K562 (cell line): Measurements from ENCODE around the gene COX7B. TPM values are rescaled to one million over a fixed set of nuclear protein-coding genes. Genes with fewer than 3 reads are reported as not detected.

Experiments
- BCLAF1 ChIP-seq, 2 experiments: fragments of 450-650 bp in 1 of 2; IDR thresholded peaks; 2 replicates each; pipeline ENCODE4 v1.6.1; 2011 to 2017; ENCODE audit warnings: low read depth in 2 of 2, antibody characterized with exemption in 1 of 2, borderline replicate concordance in 1 of 2, low read length in 1 of 2, mild to moderate bottlenecking in 1 of 2, mixed read lengths in 1 of 2; ENCODE audit not compliant: control insufficient read depth in 1 of 2
- CHD2 ChIP-seq: IDR thresholded peaks from 2 replicates; pipeline ENCODE4 v1.6.1; 2011; ENCODE audit warnings: low read depth, low read length
- FOXA3 ChIP-seq, 2 experiments: fragments of 450-650 bp in 1 of 2; sonication (generic) in 1 of 2; formaldehyde crosslinking; IDR thresholded peaks in 1 of 2; conservative IDR thresholded peaks in 1 of 2; 2 replicates each; pipeline versions ENCODE4 v1.4.0 to v1.8.0; 2020 to 2022; ENCODE audit warnings: mild to moderate bottlenecking in 2 of 2, missing genetic modification reagents in 1 of 2
- HMGN3 ChIP-seq: IDR thresholded peaks from 2 replicates; pipeline ENCODE4 v1.6.1; 2011; ENCODE audit warnings: borderline replicate concordance, low read depth, mild to moderate bottlenecking, mixed read lengths, low read length; ENCODE audit not compliant: insufficient read length; ENCODE audit errors: extremely low read depth
- LCOR ChIP-seq: sonication (generic); formaldehyde crosslinking; IDR thresholded peaks from 2 replicates; pipeline ENCODE4 v1.8.0; 2022; ENCODE audit warnings: mild to moderate bottlenecking, missing genetic modification reagents
- MAX ChIP-seq: sonication (generic); formaldehyde crosslinking; IDR thresholded peaks from 2 replicates; pipeline ENCODE4 v1.9.0; 2022; ENCODE audit warnings: mild to moderate bottlenecking, missing genetic modification reagents
- MTA1 ChIP-seq: fragments of 450-650 bp; IDR thresholded peaks from 2 replicates; pipeline ENCODE4 v1.6.1; 2017; ENCODE audit warnings: borderline replicate concordance
- NFYB ChIP-seq: IDR thresholded peaks from 2 replicates; pipeline ENCODE4 v1.6.1; 2011; ENCODE audit warnings: mild to moderate bottlenecking, moderate library complexity; ENCODE audit not compliant: insufficient read length; ENCODE audit errors: extremely low read depth
- RB1 ChIP-seq: fragments of 450-650 bp; IDR thresholded peaks from 2 replicates; pipeline ENCODE4 v1.6.1; 2017; ENCODE audit warnings: low read depth, mild to moderate bottlenecking
- SMAD4 ChIP-seq: fragments of 250-450 bp; sonication (Bioruptor Pico); conservative IDR thresholded peaks from 2 replicates; pipeline ENCODE4 v1.8.0; 2021; ENCODE audit warnings: inconsistent platforms, mild to moderate bottlenecking, moderate library complexity
- TRIM28 ChIP-seq: fragments of 450-650 bp; IDR thresholded peaks from 2 replicates; pipeline ENCODE4 v1.6.1; 2017
- YY1 ChIP-seq, 3 experiments: IDR thresholded peaks; 2 replicates each; pipeline ENCODE4 v1.6.1; 2011; ENCODE audit warnings: low read length in 2 of 3, mild to moderate bottlenecking in 2 of 3, moderate library complexity in 2 of 3, borderline replicate concordance in 1 of 3, control low read depth in 1 of 3, low read depth in 1 of 3; ENCODE audit not compliant: insufficient read depth in 3 of 3, insufficient replicate concordance in 2 of 3, control insufficient read depth in 1 of 3, insufficient read length in 1 of 3; ENCODE audit errors: extremely low read depth in 1 of 3
- ZBTB12 ChIP-seq: fragments of 250-450 bp; sonication (Bioruptor Pico); IDR thresholded peaks from 2 replicates; pipeline ENCODE4 v1.4.0; 2020
- ZBTB33 ChIP-seq: sonication (generic); formaldehyde crosslinking; IDR thresholded peaks from 2 replicates; pipeline ENCODE4 v1.8.1; 2023; ENCODE audit warnings: mild to moderate bottlenecking, missing genetic modification reagents
- ZNF277 ChIP-seq: fragments of 250-450 bp; sonication (Bioruptor Pico); IDR thresholded peaks from 2 replicates; pipeline ENCODE4 v1.8.0; 2022; ENCODE audit warnings: inconsistent platforms, mild to moderate bottlenecking, moderate library complexity, borderline replicate concordance
- ZNF507 ChIP-seq: conservative IDR thresholded peaks from 2 replicates; pipeline ENCODE4 v1.6.1; 2017; ENCODE audit warnings: missing genetic modification characterization, missing compliant biosample characterization
- ZNF511 ChIP-seq: sonication (generic); formaldehyde crosslinking; IDR thresholded peaks from 2 replicates; pipeline ENCODE4 v1.8.0; 2022; ENCODE audit warnings: mild to moderate bottlenecking, missing genetic modification reagents
- polyA plus RNA-seq, 8 experiments: library from polyadenylated mRNA; depleted of rRNA in 4 of 8; stranded (reverse) in 5 of 8; unstranded in 3 of 8; fragments of >200 nt; fragmentation: Nextera tagmentation in 2 of 8; fragmentation: Illumina TruSeq in 1 of 8; extraction: Ambion mirVana in 2 of 8; extraction: Trizol in 1 of 8; gene quantifications; 2 replicates each; pipeline versions ENCODE4 v1.2.1 to v1.2.3, GENCODE V29; 2011 to 2014; ENCODE audit warnings: inconsistent platforms in 1 of 8, missing spikeins in 1 of 8
- total RNA-seq, 7 experiments: library from RNA; depleted of rRNA in 6 of 7; stranded (reverse); fragments of >200 nt in 6 of 7; fragmentation: Illumina TruSeq in 2 of 7; extraction: Trizol in 2 of 7; gene quantifications; 2 replicates each; pipeline versions ENCODE4 v1.2.1 to v1.2.3, GENCODE V29; 2011 to 2021; ENCODE audit warnings: low replicate concordance in 1 of 7

Gene COX7B
- total and polyA plus RNA-seq, 9 of the 15 experiments (the other 6 are each of a cell fraction or from before 2014, with no cell fraction given), result 549 to 2,891 (median 1,307) TPM

GRCh38 chrX:77899081-77899828 lies at the start of gene COX7B (continued):
- TF ChIP-seq ZNF277 (CRISPR knock-in tag) (no peak), NFYB (no peak), MAX (CRISPR knock-in tag) (no peak), TRIM28 (no peak), FOXA3 (CRISPR knock-in tag; conservative IDR thresholded peaks at IDR 0.05 in 1 of 2, IDR thresholded peaks at IDR 0.05 in 1 of 2) (no peak), CHD2 (peak; percentile 98), LCOR (CRISPR knock-in tag) (no peak), ZBTB12 (CRISPR knock-in tag) (no peak), RB1 (no peak), SMAD4 (CRISPR knock-in tag) (no peak), ZNF507 (no peak), BCLAF1 (IDR thresholded peaks at IDR 0.05; ENCODE audit: borderline replicate concordance in 1 of 2, control insufficient read depth in 1 of 2, low read depth in 2 of 2, low read length in 1 of 2) (no peak), MTA1 (peak; percentile 86; the same call in 1 of the 2 replicates), HMGN3 (no peak), ZBTB33 (CRISPR knock-in tag) (no peak), YY1 (IDR thresholded peaks at IDR 0.05; ENCODE audit: borderline replicate concordance in 1 of 3, control insufficient read depth in 1 of 3, extremely low read depth in 1 of 3, insufficient read depth in 3 of 3, insufficient read length in 1 of 3, insufficient replicate concordance in 2 of 3, low read depth in 1 of 3, low read length in 2 of 3) (peak in 2 of 3 experiments; percentile 63 to 91), ZNF511 (CRISPR knock-in tag) (no peak)
